Urothelium cell line (cell line): ENCODE measurements around the gene AKR1A1.

Experiments used
- DNase-seq: peaks from one replicate; pipeline ENCODE4 v3.0.0; 2011; ENCODE audit warnings: low spot score, mixed read lengths
- FAIRE-seq: peaks from 2 replicates; lab custom pipeline; 2011; peaks lifted over from hg19 to GRCh38; lab: Jason Lieb, UNC

The AKR1A1 gene

DNA sequence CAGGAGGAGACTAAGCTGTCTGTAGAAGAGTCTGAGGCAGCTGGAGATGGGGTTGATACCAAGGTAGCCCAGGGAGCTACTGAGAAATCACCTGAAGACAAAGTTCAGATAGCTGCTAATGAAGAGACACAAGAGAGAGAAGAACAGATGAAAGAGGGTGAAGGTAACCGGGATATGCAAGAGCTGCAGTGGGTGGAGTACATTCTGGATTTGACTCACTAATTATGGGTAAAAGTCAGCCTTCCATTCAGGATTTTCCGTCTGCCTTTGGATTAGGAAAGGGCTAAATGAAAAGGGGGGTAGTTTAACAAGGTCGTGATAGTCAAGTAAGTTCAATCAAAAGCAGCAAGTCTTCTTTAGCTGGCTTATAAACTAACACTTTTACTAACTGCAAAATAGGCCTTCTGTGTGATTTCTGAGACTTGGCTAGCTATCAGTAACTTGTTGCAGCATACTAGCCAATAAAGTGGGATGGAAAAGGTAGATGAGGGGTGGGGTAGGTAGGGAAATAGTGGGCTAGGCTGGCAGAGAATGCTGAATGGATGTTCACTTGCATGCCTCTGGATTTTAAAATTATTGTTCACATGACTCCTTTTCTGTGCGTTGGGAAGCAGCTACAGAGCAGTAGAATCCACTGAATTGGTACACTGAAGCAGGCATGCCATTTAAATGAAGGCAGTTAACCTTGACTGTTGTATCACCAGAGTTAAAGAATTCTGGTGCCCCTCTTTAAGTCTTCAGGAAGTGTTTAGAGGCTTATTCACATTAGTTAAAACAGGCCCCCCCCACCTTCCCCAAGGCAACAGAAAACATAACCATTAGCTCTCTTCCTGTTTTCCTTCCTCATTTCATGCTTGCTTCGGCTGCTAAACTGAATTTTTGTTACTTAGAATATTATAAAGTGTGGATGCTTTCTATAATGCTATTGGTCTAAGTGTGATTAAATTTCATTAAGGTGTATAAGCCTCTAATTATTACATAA is 57.8 kb downstream of the AKR1A1 start:
- no peak for DNase-seq

DNA sequence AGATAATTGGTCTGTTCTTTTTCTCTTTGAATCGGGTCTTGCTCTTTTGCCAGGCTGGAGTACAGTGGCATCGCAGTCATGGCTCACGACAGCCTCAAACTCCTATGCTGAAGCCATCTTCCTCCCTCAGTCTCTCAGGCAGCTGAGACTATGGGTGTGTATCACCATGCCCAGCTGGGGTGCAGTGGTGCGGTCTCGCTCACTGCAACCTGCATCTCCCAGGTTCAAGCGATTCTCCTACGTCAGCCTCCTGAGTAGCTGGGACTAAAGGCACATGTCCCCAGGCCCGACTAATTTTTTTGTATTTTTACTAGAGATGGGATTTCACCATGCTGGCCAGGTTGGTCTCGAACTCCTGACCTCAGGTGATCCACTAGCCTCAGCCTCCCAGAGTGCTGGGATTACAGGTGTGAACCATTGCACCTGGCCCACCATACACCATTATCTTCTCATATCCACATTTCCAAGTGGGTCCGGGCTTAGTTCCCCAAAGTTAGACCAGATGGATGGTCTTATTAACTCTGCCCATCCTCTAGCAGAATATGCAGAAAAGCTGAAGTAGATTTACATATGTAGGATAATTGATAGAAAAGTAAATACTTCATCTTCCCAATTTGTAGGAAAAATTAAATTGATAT is 60.1 kb downstream of the AKR1A1 start:
- no peak for FAIRE-seq
- DNase-seq = no peak

More for the DNA sequence above, 57.8 kb downstream of the AKR1A1 start:
- FAIRE-seq = peak; percentile 17

DNA sequence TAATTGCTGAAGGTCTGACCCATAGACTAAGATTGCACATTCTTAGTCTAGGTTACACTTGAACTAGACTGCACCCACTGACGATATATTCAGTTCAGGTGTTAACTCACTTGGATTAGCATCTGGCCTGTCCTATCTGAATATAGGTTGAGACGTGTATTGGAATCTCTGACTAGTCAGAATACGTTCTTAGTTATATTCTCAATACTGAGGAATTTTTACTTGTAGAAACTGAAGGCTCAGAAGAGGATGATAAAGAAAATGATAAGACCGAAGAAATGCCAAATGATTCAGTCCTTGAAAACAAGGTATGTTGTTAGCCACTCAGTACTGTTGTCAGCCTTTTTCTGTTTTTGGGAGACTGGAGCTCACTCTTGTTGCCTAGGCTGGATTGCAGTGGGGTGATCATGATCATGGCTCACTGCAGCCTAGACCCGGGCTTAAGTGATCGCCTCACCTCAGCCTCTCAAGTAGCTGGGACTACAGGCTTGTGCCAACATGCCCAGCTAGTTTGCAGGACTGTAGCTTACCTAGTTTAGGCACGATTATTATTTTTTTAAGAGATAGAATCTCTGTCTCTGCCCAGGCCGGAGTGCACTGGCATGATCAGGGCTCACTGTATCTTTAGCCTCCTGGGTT is 62.4 kb downstream of the AKR1A1 start:
- FAIRE-seq (no peak), DNase-seq (no peak)

DNA sequence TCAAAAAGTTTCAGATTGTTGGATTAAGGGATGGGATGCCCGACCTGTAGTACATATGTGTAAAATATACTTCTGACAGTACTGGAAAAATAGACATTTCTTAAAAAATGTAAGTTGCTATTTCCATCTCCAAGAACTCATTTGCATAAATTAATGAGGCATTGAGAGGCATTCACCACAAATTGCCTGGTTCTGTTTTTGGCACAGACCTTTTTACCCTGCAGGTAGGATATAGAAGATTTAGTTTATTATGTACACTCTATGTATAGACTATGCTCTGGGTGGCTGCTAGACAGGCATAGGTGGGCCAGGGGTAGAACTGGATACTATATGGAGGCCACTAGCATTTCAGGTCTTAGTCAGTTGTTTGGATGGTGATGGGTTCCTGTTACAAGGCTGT is 65.3 kb downstream of the AKR1A1 start:
- FAIRE-seq (no peak), DNase-seq (no peak)

DNA sequence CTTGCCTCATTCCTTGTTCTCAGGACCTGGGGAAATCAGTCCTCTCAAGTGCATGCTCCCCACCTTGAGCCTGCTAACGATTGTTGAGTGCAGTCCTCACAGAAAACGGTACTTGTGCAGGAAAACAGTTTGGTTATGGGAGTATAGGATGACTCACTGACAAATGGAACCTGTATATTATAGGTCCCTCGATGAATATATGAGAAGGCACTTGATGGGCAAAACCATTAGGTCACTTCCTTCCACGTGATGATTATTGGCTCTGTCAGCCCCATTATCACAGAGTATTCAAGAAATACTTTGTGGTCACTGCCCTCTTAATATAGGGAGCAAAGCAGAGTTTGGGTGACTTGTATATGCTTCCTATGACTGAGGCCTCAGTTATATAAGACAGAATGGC is 67.0 kb downstream of the AKR1A1 start:
- DNase-seq = no peak
- FAIRE-seq = no peak

DNA sequence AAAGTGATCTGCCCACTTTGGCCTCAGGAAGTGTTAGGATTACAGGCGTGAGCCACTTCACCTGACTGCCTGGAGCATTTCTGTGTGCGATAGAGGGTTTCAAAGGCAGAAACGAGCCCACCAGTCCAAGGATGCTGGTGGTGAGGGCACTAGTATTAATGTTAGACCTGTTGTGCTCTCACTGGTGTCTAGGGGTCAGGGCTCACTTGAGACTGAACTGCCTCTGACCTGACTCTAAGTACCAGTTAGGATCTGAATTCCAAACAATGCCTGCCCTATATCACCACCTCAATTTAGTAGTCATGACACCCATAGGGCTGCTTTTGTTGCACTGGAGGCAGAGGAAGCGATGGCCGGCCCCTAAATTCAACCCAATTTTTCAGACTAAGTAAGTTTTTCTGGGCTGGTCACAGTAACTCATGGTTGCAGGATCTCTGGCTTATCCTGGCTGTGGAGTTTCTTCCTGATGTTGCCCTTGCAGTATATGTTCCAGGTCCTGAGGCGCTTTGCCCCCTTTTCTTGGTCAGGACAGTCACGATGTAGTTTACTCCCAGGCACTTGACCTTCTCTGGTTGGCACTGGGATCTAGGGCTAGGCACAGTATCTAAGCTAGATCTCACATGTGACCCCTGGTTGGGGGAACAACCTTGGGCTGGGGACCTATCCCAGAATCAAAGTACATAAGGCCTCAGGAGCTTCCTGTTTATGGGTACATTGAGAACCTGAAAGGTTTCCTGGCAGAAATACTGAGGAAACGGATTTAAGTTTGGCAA is 68.7 kb downstream of the AKR1A1 start:
- FAIRE-seq = no peak

More for the DNA sequence above, 68.7 kb downstream of the AKR1A1 start:
- DNase-seq = peak; percentile 8
